Ishikawa (cell line): Measurements from ENCODE around the gene DHRS3.

Source experiments
- CEBPB ChIP-seq: IDR thresholded peaks from 2 replicates; pipeline ENCODE4 v1.6.1; 2012
- CREB1 ChIP-seq: IDR thresholded peaks from 2 replicates; pipeline ENCODE4 v1.6.1; 2012; ENCODE audit warnings: low read depth
- EGR1 ChIP-seq: IDR thresholded peaks from 2 replicates; pipeline ENCODE4 v1.6.1; 2012
- EP300 ChIP-seq: IDR thresholded peaks from 2 replicates; pipeline ENCODE4 v1.6.1; 2012; ENCODE audit warnings: borderline replicate concordance
- FOXM1 ChIP-seq: IDR thresholded peaks from 2 replicates; pipeline ENCODE4 v1.6.1; 2012; ENCODE audit warnings: low read depth, borderline replicate concordance
- MAX ChIP-seq: IDR thresholded peaks from 2 replicates; pipeline ENCODE4 v1.6.1; 2012
- NFIC ChIP-seq: IDR thresholded peaks from 2 replicates; pipeline ENCODE4 v1.6.1; 2012
- RAD21 ChIP-seq: IDR thresholded peaks from 2 replicates; pipeline ENCODE4 v1.6.1; 2012; ENCODE audit warnings: low read depth
- REST ChIP-seq: IDR thresholded peaks from 2 replicates; pipeline ENCODE4 v1.6.1; 2012; ENCODE audit warnings: low read depth, mild to moderate bottlenecking
- TAF1 ChIP-seq: IDR thresholded peaks from 2 replicates; pipeline ENCODE4 v1.6.1; 2012; ENCODE audit warnings: low read depth, mild to moderate bottlenecking
- TCF12 ChIP-seq: IDR thresholded peaks from 2 replicates; pipeline ENCODE4 v1.6.1; 2012; ENCODE audit warnings: low read depth
- TEAD4 ChIP-seq: IDR thresholded peaks from 2 replicates; pipeline ENCODE4 v1.6.1; 2012
- USF1 ChIP-seq: IDR thresholded peaks from 2 replicates; pipeline ENCODE4 v1.6.1; 2012
- YY1 ChIP-seq: IDR thresholded peaks from 2 replicates; pipeline ENCODE4 v1.6.1; 2012; ENCODE audit warnings: low read depth
- ZBTB7A ChIP-seq: IDR thresholded peaks from 2 replicates; pipeline ENCODE4 v1.6.1; 2012; ENCODE audit warnings: low read depth

The DHRS3 gene

GRCh38 chr1:12629985-12630760, 12.2 kb upstream of the DHRS3 start:
- no peak for TF ChIP-seq EGR1
- TF ChIP-seq TAF1, result no peak
- TF ChIP-seq REST, result no peak
- no peak for TF ChIP-seq MAX
- TF ChIP-seq NFIC, result no peak
- no peak for TF ChIP-seq USF1

GRCh38 chr1:12629511-12629956, 11.5 kb upstream of the DHRS3 start:
- TF ChIP-seq RAD21 (no peak), USF1 (no peak), CREB1 (no peak), NFIC (no peak), EP300 (no peak), ZBTB7A (no peak), YY1 (no peak), EGR1 (no peak), MAX (no peak), TCF12 (no peak), FOXM1 (no peak), CEBPB (no peak), TEAD4 (no peak), REST (no peak), TAF1 (no peak)

- TF ChIP-seq YY1 (no peak), NFIC (no peak), EGR1 (no peak), REST (no peak), TAF1 (no peak), TCF12 (no peak), FOXM1 (no peak), MAX (no peak), CEBPB (no peak), EP300 (no peak)
These were observed 9.3 kb upstream of the DHRS3 start for GRCh38 chr1:12627296-12627695.

- TF ChIP-seq NFIC (no peak), EGR1 (no peak), ZBTB7A (no peak), CREB1 (no peak), MAX (no peak), CEBPB (no peak), USF1 (no peak), TAF1 (no peak)
These were observed 8.9 kb upstream of the DHRS3 start for GRCh38 chr1:12626888-12627287.
